ENCODE measurements around the gene DCC.

GRCh38 chr18:52377094-52377493, 37.1 kb downstream of the DCC start:
- TF ChIP-seq TCF7L2 (IDR thresholded peaks at IDR 0.05; ENCODE audit: borderline replicate concordance, extremely low read depth, insufficient read depth, insufficient read length), result no peak
- TF ChIP-seq, protein P1, sequence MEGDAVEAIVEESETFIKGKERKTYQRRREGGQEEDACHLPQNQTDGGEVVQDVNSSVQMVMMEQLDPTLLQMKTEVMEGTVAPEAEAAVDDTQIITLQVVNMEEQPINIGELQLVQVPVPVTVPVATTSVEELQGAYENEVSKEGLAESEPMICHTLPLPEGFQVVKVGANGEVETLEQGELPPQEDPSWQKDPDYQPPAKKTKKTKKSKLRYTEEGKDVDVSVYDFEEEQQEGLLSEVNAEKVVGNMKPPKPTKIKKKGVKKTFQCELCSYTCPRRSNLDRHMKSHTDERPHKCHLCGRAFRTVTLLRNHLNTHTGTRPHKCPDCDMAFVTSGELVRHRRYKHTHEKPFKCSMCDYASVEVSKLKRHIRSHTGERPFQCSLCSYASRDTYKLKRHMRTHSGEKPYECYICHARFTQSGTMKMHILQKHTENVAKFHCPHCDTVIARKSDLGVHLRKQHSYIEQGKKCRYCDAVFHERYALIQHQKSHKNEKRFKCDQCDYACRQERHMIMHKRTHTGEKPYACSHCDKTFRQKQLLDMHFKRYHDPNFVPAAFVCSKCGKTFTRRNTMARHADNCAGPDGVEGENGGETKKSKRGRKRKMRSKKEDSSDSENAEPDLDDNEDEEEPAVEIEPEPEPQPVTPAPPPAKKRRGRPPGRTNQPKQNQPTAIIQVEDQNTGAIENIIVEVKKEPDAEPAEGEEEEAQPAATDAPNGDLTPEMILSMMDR (IDR thresholded peaks at IDR 0.05 in 2 of 3, conservative IDR thresholded peaks at IDR 0.05 in 1 of 3; ENCODE audit: borderline replicate concordance in 1 of 3, insufficient read depth in 1 of 3, low read depth in 2 of 3, low read length in 2 of 3), result no peak
- TF ChIP-seq POLR2A (IDR thresholded peaks at IDR 0.05; ENCODE audit: borderline replicate concordance, extremely low read depth, insufficient read depth, insufficient read length), result no peak
- TF ChIP-seq, protein P2, sequence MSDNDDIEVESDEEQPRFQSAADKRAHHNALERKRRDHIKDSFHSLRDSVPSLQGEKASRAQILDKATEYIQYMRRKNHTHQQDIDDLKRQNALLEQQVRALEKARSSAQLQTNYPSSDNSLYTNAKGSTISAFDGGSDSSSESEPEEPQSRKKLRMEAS (IDR thresholded peaks at IDR 0.05), result no peak
- no peak for TF ChIP-seq CBX3 (IDR thresholded peaks at IDR 0.05; ENCODE audit: low read depth)
- no peak for TF ChIP-seq POLR2AphosphoS5 (IDR thresholded peaks at IDR 0.05; ENCODE audit: low read depth, low read length)

Data from HCT116 (cell line).